HG02884 (cell line): Measurements from ENCODE around the gene C1QA.

Experiments used
- ATAC-seq: cut with Tn5 transposase; IDR thresholded peaks from one replicate; pipeline ENCODE4 v1.9.1; 2021; ENCODE audit warnings: mild to moderate bottlenecking, moderate library complexity; ENCODE audit not compliant: unreplicated experiment

Gene C1QA

GRCh38 chr1:22612671-22613571 is 23.5 kb upstream of the C1QA start:
- no peak for ATAC-seq

GRCh38 chr1:22613572-22613918 is 22.9 kb upstream of the C1QA start:
- ATAC-seq = no peak

- no peak for ATAC-seq
Observed at GRCh38 chr1:22613951-22614350, 22.5 kb upstream of the C1QA start.

- ATAC-seq = no peak
Observed at GRCh38 chr1:22615886-22616285, 20.5 kb upstream of the C1QA start.

GRCh38 chr1:22616571-22616970 is 19.9 kb upstream of the C1QA start:
- no peak for ATAC-seq

- ATAC-seq = no peak
Observed at GRCh38 chr1:22618056-22618455, 18.4 kb upstream of the C1QA start.

- ATAC-seq = no peak
Observed at GRCh38 chr1:22619252-22619651, 17.2 kb upstream of the C1QA start.

GRCh38 chr1:22619798-22620197 is 16.6 kb upstream of the C1QA start:
- no peak for ATAC-seq

- no peak for ATAC-seq
Observed at GRCh38 chr1:22621761-22622160, 14.7 kb upstream of the C1QA start.

GRCh38 chr1:22625262-22625925 is 11.0 kb upstream of the C1QA start:
- ATAC-seq = no peak

GRCh38 chr1:22626237-22627157 is 9.9 kb upstream of the C1QA start:
- no peak for ATAC-seq

- ATAC-seq = no peak
Observed at GRCh38 chr1:22627331-22627730, 9.1 kb upstream of the C1QA start.

GRCh38 chr1:22628698-22629444 is 7.6 kb upstream of the C1QA start:
- ATAC-seq = no peak

GRCh38 chr1:22629886-22630285 is 6.5 kb upstream of the C1QA start:
- no peak for ATAC-seq

- ATAC-seq = no peak
Observed at GRCh38 chr1:22633697-22634463, 2.5 kb upstream of the C1QA start.

- no peak for ATAC-seq
Observed at GRCh38 chr1:22635436-22635835, 992 bp upstream of the C1QA start.

- no peak for ATAC-seq
Observed at GRCh38 chr1:22636927-22637326, 499 bp downstream of the C1QA start.

- no peak for ATAC-seq
Observed at GRCh38 chr1:22637907-22638445, 1.5 kb downstream of the C1QA start.

GRCh38 chr1:22638476-22639234 is 2.2 kb downstream of the C1QA start:
- ATAC-seq = no peak
